Upper lobe of left lung (tissue), 4 donors: ENCODE measurements around the gene AXIN2.

Source experiments
- CTCF ChIP-seq, 6 experiments: fragments of 450-650 bp in 4 of 6; fragments of 200-600 bp in 2 of 6; sonication (generic) in 2 of 6; IDR thresholded peaks; one replicate each; pipeline ENCODE4 v1.5.1; 2016 to 2019; ENCODE audit warnings: antibody characterized with exemption in 6 of 6
- EP300 ChIP-seq, 4 donors: sonication (generic); formaldehyde crosslinking; IDR thresholded peaks; one replicate each; pipeline ENCODE4 v1.5.1; 2017; ENCODE audit warnings: antibody characterized with exemption in 4 of 4, control low read depth in 2 of 4
- POLR2A ChIP-seq, 4 donors: fragments of 450-650 bp; IDR thresholded peaks; one replicate each; pipeline ENCODE4 v1.5.1; 2016 to 2017; ENCODE audit warnings: antibody characterized with exemption in 4 of 4, mild to moderate bottlenecking in 2 of 4

GRCh38 chr17:65544672-65545071 is 16.8 kb downstream of the AXIN2 start:
- no peak for TF ChIP-seq CTCF (IDR thresholded peaks at IDR 0.05)
- TF ChIP-seq EP300 (IDR thresholded peaks at IDR 0.05): no peak
- no peak for TF ChIP-seq POLR2A (IDR thresholded peaks at IDR 0.05)
